GM23338 (cell line): Measurements from ENCODE around the gene SORCS2. TPM values are rescaled to one million over a fixed set of nuclear protein-coding genes. Genes with fewer than 3 reads are reported as not detected.

Source experiments
- ATAC-seq: fragments of 200-7000 bp; cut with Tn5 transposase; 3 replicates; pipeline ENCODE4 v1.9.1; 2020
- DNase-seq: peaks from one replicate; pipeline ENCODE4 v3.0.0-alpha.2; 2015; ENCODE audit warnings: low spot score
- H2AFZ ChIP-seq: fragments of 200-600 bp; sonication (generic); 2 replicates; pipeline ENCODE4 v1.8.0; 2016; ENCODE audit warnings: antibody characterized with exemption, mild to moderate bottlenecking, moderate library complexity
- H3F3A ChIP-seq: fragments of 200-600 bp; sonication (generic); replicated peaks from 2 replicates; pipeline ENCODE4 v1.8.0; 2017; ENCODE audit warnings: antibody characterized with exemption, mixed run types, low read depth
- H3K27ac ChIP-seq: fragments of 200-600 bp; sonication (generic); 2 replicates; pipeline ENCODE4 v1.6.1; 2016; ENCODE audit warnings: low read depth
- H3K27me3 ChIP-seq: fragments of 200-600 bp; sonication (generic); 2 replicates; pipeline ENCODE4 v1.8.0; 2016; ENCODE audit warnings: mild to moderate bottlenecking, mixed run types, moderate library complexity; ENCODE audit not compliant: insufficient read depth
- H3K36me3 ChIP-seq: fragments of 200-600 bp; sonication (generic); 2 replicates; pipeline ENCODE4 v1.8.0; 2016; ENCODE audit warnings: mild to moderate bottlenecking; ENCODE audit not compliant: insufficient read depth
- H3K4me1 ChIP-seq: fragments of 200-600 bp; sonication (generic); 2 replicates; pipeline ENCODE4 v1.8.0; 2016; ENCODE audit warnings: mild to moderate bottlenecking, moderate library complexity; ENCODE audit not compliant: insufficient read depth
- H3K4me2 ChIP-seq: fragments of 200-600 bp; sonication (generic); 2 replicates; pipeline ENCODE4 v1.7.1; 2017; ENCODE audit warnings: mixed run types
- H3K4me3 ChIP-seq: fragments of 200-600 bp; sonication (generic); 2 replicates; pipeline ENCODE4 v1.6.1; 2016; ENCODE audit warnings: mixed run types
- H3K79me2 ChIP-seq: fragments of 200-600 bp; sonication (generic); replicated peaks from 2 replicates; pipeline ENCODE4 v1.8.0; 2017; ENCODE audit warnings: mild to moderate bottlenecking; ENCODE audit not compliant: insufficient read depth
- H3K9me2 ChIP-seq: fragments of 200-600 bp; sonication (generic); 2 replicates; pipeline ENCODE4 v1.8.0; 2017; ENCODE audit not compliant: insufficient read depth
- H4K20me1 ChIP-seq: fragments of 200-600 bp; sonication (generic); replicated peaks from 2 replicates; pipeline ENCODE4 v1.8.0; 2017; ENCODE audit warnings: mild to moderate bottlenecking; ENCODE audit not compliant: insufficient read depth
- H3K27ac Mint-ChIP-seq: 2 replicates; pipeline ENCODE4 v1.8.0; 2020; ENCODE audit warnings: inconsistent platforms, mild to moderate bottlenecking, moderate library complexity, mixed read lengths
- H3K27me3 Mint-ChIP-seq: 3 replicates; pipeline ENCODE4 v1.8.0; 2022; ENCODE audit warnings: low read depth, mild to moderate bottlenecking, moderate library complexity, mixed read lengths, inconsistent platforms; ENCODE audit not compliant: insufficient read depth, poor library complexity
- H3K36me3 Mint-ChIP-seq: 3 replicates; pipeline ENCODE4 v1.8.0; 2021; ENCODE audit warnings: low read depth, mild to moderate bottlenecking, inconsistent platforms, moderate library complexity, mixed read lengths
- H3K4me1 Mint-ChIP-seq: 3 replicates; pipeline ENCODE4 v1.8.0; 2020; ENCODE audit warnings: mild to moderate bottlenecking, inconsistent platforms, mixed read lengths
- H3K4me3 Mint-ChIP-seq: 3 replicates; pipeline ENCODE4 v1.8.0; 2021; ENCODE audit warnings: moderate library complexity, mild to moderate bottlenecking, inconsistent platforms, mixed read lengths
- H3K9me3 Mint-ChIP-seq: 3 replicates; pipeline ENCODE4 v1.8.0; 2020; ENCODE audit warnings: moderate library complexity, mild to moderate bottlenecking, inconsistent platforms, mixed read lengths
- CREB1 ChIP-seq: fragments of 250-450 bp; sonication (Bioruptor Pico); IDR thresholded peaks from 2 replicates; pipeline ENCODE4 v1.5.0; 2020; ENCODE audit warnings: low read depth, mild to moderate bottlenecking, moderate library complexity
- CTCF ChIP-seq, 2 experiments: fragments of 200-600 bp in 1 of 2; sonication (generic) in 1 of 2; conservative IDR thresholded peaks; 2 replicates each; pipeline versions ENCODE4 v1.5.1 to v1.6.1; 2016 to 2017; ENCODE audit warnings: antibody characterized with exemption in 2 of 2, low read depth in 2 of 2, mild to moderate bottlenecking in 2 of 2, moderate library complexity in 1 of 2
- ETS1 ChIP-seq: IDR thresholded peaks from 2 replicates; pipeline ENCODE4 v1.6.1; 2016; ENCODE audit warnings: antibody characterized with exemption
- EZH2 ChIP-seq: fragments of 200-600 bp; sonication (generic); IDR thresholded peaks from one replicate; pipeline ENCODE4 v1.8.0; 2017; ENCODE audit warnings: antibody characterized with exemption, mild to moderate bottlenecking, low read depth; ENCODE audit not compliant: unreplicated experiment
- JUNB ChIP-seq: IDR thresholded peaks from one replicate; pipeline ENCODE4 v1.6.1; 2016; ENCODE audit warnings: antibody characterized with exemption; ENCODE audit not compliant: unreplicated experiment
- NANOG ChIP-seq: IDR thresholded peaks from 2 replicates; pipeline ENCODE4 v1.6.1; 2016; ENCODE audit warnings: antibody characterized with exemption, borderline replicate concordance
- REST ChIP-seq: IDR thresholded peaks from one replicate; pipeline ENCODE4 v1.6.1; 2018; ENCODE audit warnings: antibody characterized with exemption; ENCODE audit not compliant: unreplicated experiment
- STAT1 ChIP-seq: IDR thresholded peaks from one replicate; pipeline ENCODE4 v1.6.1; 2016; ENCODE audit warnings: antibody characterized with exemption; ENCODE audit not compliant: unreplicated experiment
- ZNF331 ChIP-seq: fragments of 250-450 bp; sonication (Bioruptor Pico); IDR thresholded peaks from 2 replicates; pipeline ENCODE4 v1.5.0; 2020; ENCODE audit warnings: low read depth, mild to moderate bottlenecking, moderate library complexity
- polyA plus RNA-seq: library from polyadenylated mRNA; unstranded; fragments of >200 nt; fragmentation: Nextera tagmentation; extraction: Ambion mirVana; gene quantifications from 2 replicates; pipeline ENCODE4 v1.2.1, GENCODE V29; 2016
- total RNA-seq: library from RNA; depleted of rRNA; stranded (reverse); fragments of >200 nt; shearing (Covaris generic); gene quantifications from 2 replicates; pipeline ENCODE4 v1.2.3, GENCODE V29; 2014

The SORCS2 gene
- total and polyA plus RNA-seq, 2 experiments from 2014 or later = 0.47 to 2.4 TPM

- TF ChIP-seq REST (no peak), ZNF331 (CRISPR knock-in tag) (no peak), CREB1 (CRISPR knock-in tag) (no peak), STAT1 (no peak), CTCF (conservative IDR thresholded peaks at IDR 0.05; ENCODE audit: low read depth in 2 of 2) (no peak)
Measured at GRCh38 chr4:7582313-7583097, 390.2 kb downstream of the SORCS2 start (continued).

- no peak overlapping the region for H3K4me3 ChIP-seq
- no peak for TF ChIP-seq CREB1 (CRISPR knock-in tag)
- no peak for TF ChIP-seq JUNB
- no peak for TF ChIP-seq REST
- TF ChIP-seq ETS1 = no peak
- TF ChIP-seq EZH2 = no peak
- no peak for TF ChIP-seq NANOG
Measured at GRCh38 chr4:7584098-7584497, 391.8 kb downstream of the SORCS2 start.

More at GRCh38 chr4:7584098-7584497, 391.8 kb downstream of the SORCS2 start:
- H2AFZ ChIP-seq = no peak overlapping the region
- Mint-ChIP-seq H3K4me3 (no peak overlapping the region), H3K36me3 (no peaks in the 10 kb centered on the region; the same call in 2 of the 3 replicates), H3K9me3 (peaks cover 10% of the 10 kb centered on the region), H3K27me3 (peaks cover 10% of the 10 kb centered on the region), H3K4me1 (peaks cover 8% of the 10 kb centered on the region), H3K27ac (no peak overlapping the region)
- DNase-seq (no peak), ATAC-seq (no peak)
- no peak overlapping the region for H3K4me2 ChIP-seq
- H3K4me1 ChIP-seq = no peaks in the 10 kb centered on the region
- H3K36me3 ChIP-seq = no peaks in the 10 kb centered on the region
- H3F3A ChIP-seq = no peaks in the 10 kb centered on the region
- no peak overlapping the region for H3K27ac ChIP-seq
- H3K79me2 ChIP-seq = no peaks in the 10 kb centered on the region
- no peaks in the 10 kb centered on the region for H3K27me3 ChIP-seq
- H4K20me1 ChIP-seq = no peaks in the 10 kb centered on the region
- no peaks in the 10 kb centered on the region for H3K9me2 ChIP-seq
